ENCODE measurements around the gene RNGTT. TPM values are rescaled to one million over a fixed set of nuclear protein-coding genes. Genes with fewer than 3 reads are reported as not detected.

The RNGTT gene
- total RNA-seq, 3 donors from 2014 or later = 21.0 to 23.4 (median 21.5) TPM

GRCh38 chr6:88623531-88623930, 339.9 kb downstream of the RNGTT start:
- H3K27me3 Mint-ChIP-seq (ENCODE audit: low read depth) = no peaks in the 10 kb centered on the region
- no peak for ATAC-seq
- H3K9me3 Mint-ChIP-seq = no peaks in the 10 kb centered on the region
- DNase-seq = no peak
- peaks cover 16% of the 10 kb centered on the region for H3K36me3 Mint-ChIP-seq (ENCODE audit: insufficient read depth)
- no peaks in the 10 kb centered on the region for H3K4me1 Mint-ChIP-seq (ENCODE audit: low read depth)
- no peak overlapping the region for H3K4me3 Mint-ChIP-seq

- H3K4me1 Mint-ChIP-seq (ENCODE audit: low read depth) = no peaks in the 10 kb centered on the region
- H3K27me3 Mint-ChIP-seq (ENCODE audit: low read depth) = no peaks in the 10 kb centered on the region
- H3K4me3 Mint-ChIP-seq = no peak overlapping the region
- peaks cover 17% of the 10 kb centered on the region for H3K36me3 Mint-ChIP-seq (ENCODE audit: insufficient read depth)
- DNase-seq (no peak), ATAC-seq (no peak)
- H3K9me3 Mint-ChIP-seq = no peaks in the 10 kb centered on the region
These were observed 343.5 kb downstream of the RNGTT start for GRCh38 chr6:88619951-88620350.

- H3K36me3 Mint-ChIP-seq (ENCODE audit: insufficient read depth) = peaks cover 35% of the 10 kb centered on the region
- H3K9me3 Mint-ChIP-seq = no peaks in the 10 kb centered on the region
- no peak for DNase-seq
- H3K4me1 Mint-ChIP-seq (ENCODE audit: low read depth) = no peaks in the 10 kb centered on the region
- no peaks in the 10 kb centered on the region for H3K27me3 Mint-ChIP-seq (ENCODE audit: low read depth)
- ATAC-seq = no peak
- H3K4me3 Mint-ChIP-seq = no peak overlapping the region
These were observed 347.0 kb downstream of the RNGTT start for GRCh38 chr6:88616380-88616779.

GRCh38 chr6:88614316-88614877, 349.0 kb downstream of the RNGTT start:
- ATAC-seq (no peak), DNase-seq (no peak)
- Mint-ChIP-seq H3K36me3 (ENCODE audit: insufficient read depth) (peaks cover 43% of the 10 kb centered on the region), H3K9me3 (no peaks in the 10 kb centered on the region), H3K4me1 (ENCODE audit: low read depth) (no peaks in the 10 kb centered on the region), H3K4me3 (no peak overlapping the region), H3K27me3 (ENCODE audit: low read depth) (no peaks in the 10 kb centered on the region)

GRCh38 chr6:88612631-88613030, 350.8 kb downstream of the RNGTT start:
- DNase-seq (no peak), ATAC-seq (no peak)
- Mint-ChIP-seq H3K9me3 (peaks cover 4% of the 10 kb centered on the region), H3K4me3 (no peak overlapping the region), H3K36me3 (ENCODE audit: insufficient read depth) (peaks cover 47% of the 10 kb centered on the region), H3K4me1 (ENCODE audit: low read depth) (no peaks in the 10 kb centered on the region), H3K27me3 (ENCODE audit: low read depth) (no peaks in the 10 kb centered on the region)

- peaks cover 47% of the 10 kb centered on the region for H3K36me3 Mint-ChIP-seq (ENCODE audit: insufficient read depth)
- no peaks in the 10 kb centered on the region for H3K4me1 Mint-ChIP-seq (ENCODE audit: low read depth)
- no peak for DNase-seq
- H3K27me3 Mint-ChIP-seq (ENCODE audit: low read depth) = no peaks in the 10 kb centered on the region
- no peak overlapping the region for H3K4me3 Mint-ChIP-seq
- no peak for ATAC-seq
- H3K9me3 Mint-ChIP-seq = peaks cover 4% of the 10 kb centered on the region
These were observed 351.7 kb downstream of the RNGTT start for GRCh38 chr6:88611721-88612120.

GRCh38 chr6:88609983-88610382, 353.4 kb downstream of the RNGTT start:
- Mint-ChIP-seq H3K27me3 (ENCODE audit: low read depth) (no peaks in the 10 kb centered on the region), H3K4me1 (ENCODE audit: low read depth) (no peaks in the 10 kb centered on the region), H3K36me3 (ENCODE audit: insufficient read depth) (peaks cover 43% of the 10 kb centered on the region), H3K9me3 (peaks cover 4% of the 10 kb centered on the region), H3K4me3 (no peak overlapping the region)
- ATAC-seq (no peak), DNase-seq (no peak)

- no peak for ATAC-seq
These were observed 358.1 kb downstream of the RNGTT start for GRCh38 chr6:88605271-88605670.

GRCh38 chr6:88599571-88599970, 363.8 kb downstream of the RNGTT start:
- no peak for ATAC-seq
- H3K36me3 Mint-ChIP-seq (ENCODE audit: insufficient read depth) = no peaks in the 10 kb centered on the region
- H3K27me3 Mint-ChIP-seq (ENCODE audit: low read depth) = no peaks in the 10 kb centered on the region
- no peak overlapping the region for H3K4me3 Mint-ChIP-seq
- H3K4me1 Mint-ChIP-seq (ENCODE audit: low read depth) = no peaks in the 10 kb centered on the region
- H3K9me3 Mint-ChIP-seq = no peaks in the 10 kb centered on the region
- no peak for DNase-seq

More at GRCh38 chr6:88605271-88605670, 358.1 kb downstream of the RNGTT start:
- Mint-ChIP-seq H3K36me3 (ENCODE audit: insufficient read depth) (peaks cover 5% of the 10 kb centered on the region), H3K4me3 (no peak overlapping the region), H3K4me1 (ENCODE audit: low read depth) (no peaks in the 10 kb centered on the region), H3K27me3 (ENCODE audit: low read depth) (no peaks in the 10 kb centered on the region), H3K9me3 (peaks cover 4% of the 10 kb centered on the region)
- no peak for DNase-seq

- no peaks in the 10 kb centered on the region for H3K27me3 Mint-ChIP-seq (ENCODE audit: low read depth)
- no peak for DNase-seq
- H3K4me3 Mint-ChIP-seq = no peak overlapping the region
- H3K36me3 Mint-ChIP-seq (ENCODE audit: insufficient read depth) = no peaks in the 10 kb centered on the region
- no peak for ATAC-seq
- no peaks in the 10 kb centered on the region for H3K4me1 Mint-ChIP-seq (ENCODE audit: low read depth)
- peaks cover 6% of the 10 kb centered on the region for H3K9me3 Mint-ChIP-seq
These were observed 366.6 kb downstream of the RNGTT start for GRCh38 chr6:88596801-88597200.

- H3K9me3 Mint-ChIP-seq = peaks cover 6% of the 10 kb centered on the region
- no peak overlapping the region for H3K4me3 Mint-ChIP-seq
- peaks cover 29% of the 10 kb centered on the region for H3K27me3 Mint-ChIP-seq (ENCODE audit: low read depth)
- no peak for ATAC-seq
- no peaks in the 10 kb centered on the region for H3K36me3 Mint-ChIP-seq (ENCODE audit: insufficient read depth)
- no peak for DNase-seq
- H3K4me1 Mint-ChIP-seq (ENCODE audit: low read depth) = no peaks in the 10 kb centered on the region
These were observed 374.5 kb downstream of the RNGTT start for GRCh38 chr6:88588938-88589337.

GRCh38 chr6:88587150-88587520, 376.3 kb downstream of the RNGTT start:
- Mint-ChIP-seq H3K9me3 (peaks cover 4% of the 10 kb centered on the region), H3K4me1 (ENCODE audit: low read depth) (no peaks in the 10 kb centered on the region), H3K4me3 (no peak overlapping the region), H3K27me3 (ENCODE audit: low read depth) (peaks cover 29% of the 10 kb centered on the region), H3K36me3 (ENCODE audit: insufficient read depth) (no peaks in the 10 kb centered on the region)
- no peak for DNase-seq
- no peak for ATAC-seq

- ATAC-seq (no peak), DNase-seq (no peak)
- no peaks in the 10 kb centered on the region for H3K36me3 Mint-ChIP-seq (ENCODE audit: insufficient read depth)
- peaks cover 8% of the 10 kb centered on the region for H3K9me3 Mint-ChIP-seq
- no peaks in the 10 kb centered on the region for H3K4me1 Mint-ChIP-seq (ENCODE audit: low read depth)
- H3K4me3 Mint-ChIP-seq = no peak overlapping the region
- H3K27me3 Mint-ChIP-seq (ENCODE audit: low read depth) = peaks cover 29% of the 10 kb centered on the region
These were observed 376.9 kb downstream of the RNGTT start for GRCh38 chr6:88586371-88587149.

GRCh38 chr6:88585276-88585692, 378.1 kb downstream of the RNGTT start:
- Mint-ChIP-seq H3K9me3 (peaks cover 8% of the 10 kb centered on the region), H3K36me3 (ENCODE audit: insufficient read depth) (no peaks in the 10 kb centered on the region), H3K4me1 (ENCODE audit: low read depth) (no peaks in the 10 kb centered on the region), H3K27me3 (ENCODE audit: low read depth) (peaks cover 29% of the 10 kb centered on the region), H3K4me3 (no peak overlapping the region)
- ATAC-seq (no peak), DNase-seq (no peak)

- Mint-ChIP-seq H3K27me3 (ENCODE audit: low read depth) (peaks cover 29% of the 10 kb centered on the region), H3K9me3 (peaks cover 8% of the 10 kb centered on the region), H3K4me3 (no peak overlapping the region), H3K36me3 (ENCODE audit: insufficient read depth) (no peaks in the 10 kb centered on the region), H3K4me1 (ENCODE audit: low read depth) (no peaks in the 10 kb centered on the region)
- DNase-seq = no peak
- ATAC-seq = no peak
These were observed 378.7 kb downstream of the RNGTT start for GRCh38 chr6:88584581-88585275.
